Globus pallidus (tissue), 1 donor: ENCODE results near the gene ATIC.
"Not testable (repeated sequence)": the region's sequence is repeated elsewhere in the genome, so short reads cannot be mapped to it uniquely, and the experiment has no call there.

Source experiments
- DNase-seq: peaks from one replicate; pipeline ENCODE4 v3.0.0-alpha.2; 2015; ENCODE audit warnings: low spot score

Gene ATIC

GRCh38 chr2:215311625-215312396 lies at the start of gene ATIC:
TSS of gene ATIC (plus strand) at chr2:215312059. CDS start at chr2:215312143, 84 bp downstream.
- peak; percentile 92 for DNase-seq

- DNase-seq, result no peak
These were observed 49.6 kb upstream of the ATIC start for GRCh38 chr2:215262303-215262702.

GRCh38 chr2:215262741-215263362 lies 49.0 kb upstream of the ATIC start:
- DNase-seq, result no peak

- DNase-seq, result no peak
These were observed 47.5 kb upstream of the ATIC start for GRCh38 chr2:215264374-215264773.

- DNase-seq, result peak; percentile 83
These were observed 42.3 kb upstream of the ATIC start for GRCh38 chr2:215269397-215270117.

- no peak for DNase-seq
These were observed 41.8 kb upstream of the ATIC start for GRCh38 chr2:215270118-215270451.

GRCh38 chr2:215271446-215271845 lies 40.4 kb upstream of the ATIC start:
- no peak for DNase-seq

GRCh38 chr2:215272918-215273317 lies 38.9 kb upstream of the ATIC start:
- no peak for DNase-seq

- no peak for DNase-seq
These were observed 37.0 kb upstream of the ATIC start for GRCh38 chr2:215274829-215275228.

GRCh38 chr2:215275824-215276223 lies 36.0 kb upstream of the ATIC start:
- DNase-seq, result no peak

- no peak for DNase-seq
These were observed 33.9 kb upstream of the ATIC start for GRCh38 chr2:215277944-215278343.

GRCh38 chr2:215280326-215280725 lies 31.5 kb upstream of the ATIC start:
- no peak for DNase-seq

- DNase-seq, result no peak
These were observed 28.6 kb upstream of the ATIC start for GRCh38 chr2:215283221-215283620.

GRCh38 chr2:215286309-215286708 lies 25.6 kb upstream of the ATIC start:
- DNase-seq, result no peak

- no peak for DNase-seq
These were observed 23.6 kb upstream of the ATIC start for GRCh38 chr2:215288112-215288815.

- DNase-seq, result no peak
These were observed 20.8 kb upstream of the ATIC start for GRCh38 chr2:215290980-215291599.

- DNase-seq, result no peak
These were observed 18.0 kb upstream of the ATIC start for GRCh38 chr2:215293879-215294278.

- DNase-seq, result no peak
These were observed 12.5 kb upstream of the ATIC start for GRCh38 chr2:215299337-215299859.

- DNase-seq, result no peak
These were observed 9.9 kb upstream of the ATIC start for GRCh38 chr2:215301994-215302393.

- not testable (repeated sequence) for DNase-seq
These were observed 617 bp upstream of the ATIC start for GRCh38 chr2:215311259-215311624.

- no peak for DNase-seq
These were observed 1.4 kb downstream of the ATIC start for GRCh38 chr2:215313255-215313613.

- no peak for DNase-seq
These were observed 3.0 kb downstream of the ATIC start for GRCh38 chr2:215314896-215315295.
